A549 (cell line): Measurements from ENCODE around the gene TMEM141.

Source experiments
- CTCF ChIP-seq: fragments of >200 bp; sonication (Bioruptor Twin); formaldehyde crosslinking; IDR thresholded peaks from 3 replicates; pipeline ENCODE4 v1.5.1; 2016
- ELK1 ChIP-seq: fragments of 150-350 bp; IDR thresholded peaks from 2 replicates; pipeline ENCODE4 v1.6.1; 2014; ENCODE audit warnings: low read depth, mild to moderate bottlenecking, low read length
- POLR2A ChIP-seq: IDR thresholded peaks from 2 replicates; pipeline ENCODE4 v1.6.1; 2012; ENCODE audit warnings: mild to moderate bottlenecking, low read length
- REST ChIP-seq: fragments of 200-600 bp; sonication (generic); IDR thresholded peaks from 2 replicates; pipeline ENCODE4 v1.6.1; 2016; ENCODE audit warnings: antibody characterized with exemption, mild to moderate bottlenecking, moderate library complexity

GRCh38 chr9:136746621-136747020, 44.5 kb upstream of the TMEM141 start:
- TF ChIP-seq ELK1 (no peak), POLR2A (no peak), REST (no peak), CTCF (no peak)
